ENCODE results near the gene PSG6. TPM values are rescaled to one million over a fixed set of nuclear protein-coding genes. Genes with fewer than 3 reads are reported as not detected.
"Not testable (repeated sequence)": the region's sequence is repeated elsewhere in the genome, so short reads cannot be mapped to it uniquely, and the experiment has no call there.

Gene PSG6
- total RNA-seq, 1 experiment from 2014 or later: not detected

GRCh38 chr19:42852821-42853220 is 64.9 kb downstream of the PSG6 start:
- BruUV-seq (replicated peaks); DNase-seq (ENCODE audit: low spot score); H3K27me3 ChIP-seq (replicated peaks; ENCODE audit: insufficient read depth, low read depth, low read length, poor library complexity); intact Hi-C loops (cut with micrococcal nuclease; ENCODE audit: unreplicated experiment); H3K27ac ChIP-seq (ENCODE audit: low read depth, low read length, poor library complexity, severe bottlenecking); CTCF ChIA-PET; POLR2A ChIA-PET (ENCODE audit: low non-redundant PET); H3K36me3 ChIP-seq (ENCODE audit: insufficient read depth, low read length, poor library complexity, severe bottlenecking); H3K9me3 ChIP-seq (ENCODE audit: low read depth, low read length, poor library complexity, severe bottlenecking); H3K4me1 ChIP-seq (ENCODE audit: insufficient read depth, low read length, poor library complexity, severe bottlenecking); H3K4me3 ChIP-seq (ENCODE audit: low read depth, low read length, poor library complexity, severe bottlenecking): not testable (repeated sequence)

Other genes starting within 250 kb of the PSG6 start
- not detected in 2 replicates for gene PSG3, start 177.4 kb downstream of the PSG6 start, total RNA-seq (2021)
- not detected in 2 replicates for gene PSG8, start 152.2 kb downstream of the PSG6 start, total RNA-seq (2021)
- not detected in 2 replicates for gene PSG1, start 38.2 kb downstream of the PSG6 start, total RNA-seq (2021)
- gene PSG7, start 19.3 kb upstream of the PSG6 start, total RNA-seq (2021): not detected in 2 replicates
- gene PSG11, start 108.6 kb upstream of the PSG6 start, total RNA-seq (2021): not detected in 2 replicates
- gene PSG2, start 164.8 kb upstream of the PSG6 start, total RNA-seq (2021): not detected in 2 replicates

All from A673 (cell line).